ENCODE data around the gene LPCAT1.

GRCh38 chr5:1471240-1471853, 52.4 kb downstream of the LPCAT1 start:
- TF ChIP-seq CTCF (IDR thresholded peaks at IDR 0.05) (no peak), POLR2A (IDR thresholded peaks at IDR 0.05) (no peak)

Data from testis (tissue), 2 donors.